GM23338 (cell line): ENCODE results near the gene GLOD4.

ENCODE experiments used
- CREB1 ChIP-seq: fragments of 250-450 bp; sonication (Bioruptor Pico); IDR thresholded peaks from 2 replicates; pipeline ENCODE4 v1.5.0; 2020; ENCODE audit warnings: low read depth, mild to moderate bottlenecking, moderate library complexity
- ETS1 ChIP-seq: IDR thresholded peaks from 2 replicates; pipeline ENCODE4 v1.6.1; 2016; ENCODE audit warnings: antibody characterized with exemption
- EZH2 ChIP-seq: fragments of 200-600 bp; sonication (generic); IDR thresholded peaks from one replicate; pipeline ENCODE4 v1.8.0; 2017; ENCODE audit warnings: antibody characterized with exemption, mild to moderate bottlenecking, low read depth; ENCODE audit not compliant: unreplicated experiment
- EZH2phosphoT487 ChIP-seq: fragments of 200-600 bp; sonication (generic); IDR thresholded peaks from one replicate; pipeline ENCODE4 v1.8.1; 2018; ENCODE audit warnings: antibody characterized with exemption; ENCODE audit not compliant: unreplicated experiment
- JUNB ChIP-seq: IDR thresholded peaks from one replicate; pipeline ENCODE4 v1.6.1; 2016; ENCODE audit warnings: antibody characterized with exemption; ENCODE audit not compliant: unreplicated experiment
- NANOG ChIP-seq: IDR thresholded peaks from 2 replicates; pipeline ENCODE4 v1.6.1; 2016; ENCODE audit warnings: antibody characterized with exemption, borderline replicate concordance
- POLR2AphosphoS5 ChIP-seq: IDR thresholded peaks from 2 replicates; pipeline ENCODE4 v1.6.1; 2016; ENCODE audit warnings: antibody characterized with exemption, low read depth
- REST ChIP-seq: IDR thresholded peaks from one replicate; pipeline ENCODE4 v1.6.1; 2018; ENCODE audit warnings: antibody characterized with exemption; ENCODE audit not compliant: unreplicated experiment
- ZNF114 ChIP-seq: fragments of 250-450 bp; sonication (Bioruptor Pico); IDR thresholded peaks from 2 replicates; pipeline ENCODE4 v1.5.0; 2020; ENCODE audit warnings: mild to moderate bottlenecking, moderate library complexity
- TF ChIP-seq, protein P1 (sequence below), 2 experiments: fragments of 200-600 bp in 1 of 2; sonication (generic) in 1 of 2; conservative IDR thresholded peaks; 2 replicates each; pipeline versions ENCODE4 v1.5.1 to v1.6.1; 2016 to 2017; ENCODE audit warnings: antibody characterized with exemption in 2 of 2, low read depth in 2 of 2, mild to moderate bottlenecking in 2 of 2, moderate library complexity in 1 of 2

DNA sequence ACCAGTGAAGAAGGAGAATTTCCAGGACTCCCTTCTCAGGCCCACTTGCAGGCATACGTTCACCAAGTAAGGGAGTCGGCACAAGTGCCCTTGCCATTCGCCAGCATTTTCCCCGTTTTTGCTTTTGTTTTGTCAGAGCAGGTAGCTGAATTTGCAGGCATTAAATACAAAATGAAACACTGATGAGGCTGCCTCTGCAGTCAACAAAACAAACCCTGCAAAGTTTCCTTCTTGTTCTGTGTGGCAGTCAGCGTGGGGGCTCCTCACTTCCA lies 7.8 kb downstream of the GLOD4 start:
- TF ChIP-seq, protein P1, sequence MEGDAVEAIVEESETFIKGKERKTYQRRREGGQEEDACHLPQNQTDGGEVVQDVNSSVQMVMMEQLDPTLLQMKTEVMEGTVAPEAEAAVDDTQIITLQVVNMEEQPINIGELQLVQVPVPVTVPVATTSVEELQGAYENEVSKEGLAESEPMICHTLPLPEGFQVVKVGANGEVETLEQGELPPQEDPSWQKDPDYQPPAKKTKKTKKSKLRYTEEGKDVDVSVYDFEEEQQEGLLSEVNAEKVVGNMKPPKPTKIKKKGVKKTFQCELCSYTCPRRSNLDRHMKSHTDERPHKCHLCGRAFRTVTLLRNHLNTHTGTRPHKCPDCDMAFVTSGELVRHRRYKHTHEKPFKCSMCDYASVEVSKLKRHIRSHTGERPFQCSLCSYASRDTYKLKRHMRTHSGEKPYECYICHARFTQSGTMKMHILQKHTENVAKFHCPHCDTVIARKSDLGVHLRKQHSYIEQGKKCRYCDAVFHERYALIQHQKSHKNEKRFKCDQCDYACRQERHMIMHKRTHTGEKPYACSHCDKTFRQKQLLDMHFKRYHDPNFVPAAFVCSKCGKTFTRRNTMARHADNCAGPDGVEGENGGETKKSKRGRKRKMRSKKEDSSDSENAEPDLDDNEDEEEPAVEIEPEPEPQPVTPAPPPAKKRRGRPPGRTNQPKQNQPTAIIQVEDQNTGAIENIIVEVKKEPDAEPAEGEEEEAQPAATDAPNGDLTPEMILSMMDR (conservative IDR thresholded peaks at IDR 0.05; ENCODE audit: low read depth in 2 of 2) = no peak
- TF ChIP-seq EZH2phosphoT487 = no peak
- TF ChIP-seq POLR2AphosphoS5 = no peak
- no peak for TF ChIP-seq REST
- no peak for TF ChIP-seq JUNB
- no peak for TF ChIP-seq EZH2
- TF ChIP-seq ETS1 = no peak
- TF ChIP-seq ZNF114 (CRISPR knock-in tag) = no peak
- TF ChIP-seq NANOG = no peak
- TF ChIP-seq CREB1 = no peak
